Glomerular visceral epithelial cell (primary cell): ENCODE measurements around the gene ADAMTS15.

Experiments used
- DNase-seq: peaks from one replicate; pipeline ENCODE4 v3.0.0-alpha.2; 2016; ENCODE audit errors: extremely low spot score

Gene ADAMTS15

GRCh38 chr11:130418756-130419155 lies 29.7 kb upstream of the ADAMTS15 start:
- DNase-seq = no peak

DNA sequence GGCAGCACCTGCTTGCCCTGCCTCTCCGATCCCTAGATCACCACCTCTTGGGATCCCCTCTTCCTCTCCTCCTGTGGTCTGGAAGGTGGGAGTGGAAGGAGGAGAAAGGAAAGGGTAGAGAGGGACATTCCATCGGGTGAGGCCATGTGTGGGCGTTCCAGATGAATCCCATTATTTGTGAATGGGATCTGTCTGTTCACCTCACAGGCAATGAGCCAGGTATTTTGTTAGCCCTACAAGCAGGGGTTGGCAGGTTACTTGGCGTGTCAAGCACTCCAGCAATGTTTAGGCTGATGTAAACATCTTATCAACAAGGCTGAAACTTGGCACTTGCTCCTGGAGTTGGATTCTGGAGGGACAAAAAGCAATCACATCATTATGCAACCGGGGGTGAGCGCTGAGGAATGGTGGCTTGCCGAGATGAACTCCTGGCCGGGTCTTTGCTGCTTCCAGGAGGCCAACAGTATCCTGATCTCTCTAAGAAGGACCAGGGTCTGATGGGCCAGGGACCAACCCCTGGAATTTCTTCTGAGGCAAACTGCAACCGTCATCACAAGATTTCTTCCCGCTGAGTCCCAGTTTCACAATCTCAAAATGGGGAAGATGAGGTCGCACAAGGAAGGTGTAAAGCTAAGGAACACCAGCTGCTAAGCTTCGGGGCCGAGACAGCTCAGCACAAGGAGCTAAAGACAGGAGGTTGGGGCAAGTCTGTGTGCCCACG lies 27.8 kb upstream of the ADAMTS15 start:
- DNase-seq = no peak

DNA sequence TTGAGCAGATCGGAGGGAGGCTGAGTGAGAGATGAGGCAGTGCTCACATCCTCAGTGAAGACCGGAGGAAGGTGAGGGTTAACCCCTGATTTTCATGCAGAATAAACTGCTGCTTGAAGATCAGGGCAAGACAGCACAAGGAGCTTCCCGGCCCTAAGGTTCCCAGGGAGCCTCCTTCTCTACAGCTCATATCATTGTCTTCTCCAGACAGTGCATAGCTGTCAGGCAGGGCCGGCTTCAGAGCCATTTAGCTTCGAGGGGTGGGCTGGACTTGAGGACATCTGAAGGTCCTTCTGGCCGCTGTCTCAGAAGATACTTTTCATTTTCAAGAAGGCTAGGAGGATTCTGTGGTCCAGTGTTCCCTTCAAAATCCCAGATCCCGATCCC lies 27.3 kb upstream of the ADAMTS15 start:
- no peak for DNase-seq

GRCh38 chr11:130421697-130422096 lies 26.7 kb upstream of the ADAMTS15 start:
- DNase-seq = no peak

DNA sequence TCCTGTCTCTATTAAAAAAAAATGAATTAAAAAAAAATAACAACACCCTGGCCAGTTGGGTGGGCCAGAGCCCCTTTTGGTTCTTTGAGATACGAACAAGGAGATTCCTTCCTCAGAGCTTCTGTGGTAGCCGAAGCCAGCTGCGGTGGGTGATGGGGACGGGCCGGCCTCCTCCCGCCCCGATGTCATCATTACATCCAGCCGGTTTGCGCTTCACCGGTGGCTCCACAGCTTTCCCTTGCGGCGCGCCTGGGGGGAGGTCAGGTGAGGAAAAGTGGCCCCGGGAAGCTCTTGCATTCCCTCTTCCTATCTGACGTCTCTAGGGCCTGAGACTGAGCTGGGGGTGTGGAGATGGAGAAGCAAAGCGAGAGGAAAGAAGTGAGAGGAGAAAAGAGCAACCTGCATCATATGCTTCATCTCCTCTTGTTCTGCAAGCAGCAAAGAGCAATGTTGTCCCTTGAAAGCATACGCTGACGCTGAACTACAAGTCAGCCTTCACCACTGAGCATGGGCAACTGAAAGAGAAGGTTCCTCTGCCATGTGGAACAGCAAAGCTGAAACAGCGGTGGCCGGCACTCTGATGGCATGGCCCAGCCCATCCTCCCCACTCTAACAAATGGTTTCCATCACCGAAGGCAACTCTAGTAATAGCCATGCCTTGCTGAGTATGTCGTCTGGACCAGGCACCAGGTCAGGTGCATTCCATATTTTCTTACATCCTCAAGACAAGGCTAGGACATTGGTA lies 26.0 kb upstream of the ADAMTS15 start:
- DNase-seq = no peak

DNA sequence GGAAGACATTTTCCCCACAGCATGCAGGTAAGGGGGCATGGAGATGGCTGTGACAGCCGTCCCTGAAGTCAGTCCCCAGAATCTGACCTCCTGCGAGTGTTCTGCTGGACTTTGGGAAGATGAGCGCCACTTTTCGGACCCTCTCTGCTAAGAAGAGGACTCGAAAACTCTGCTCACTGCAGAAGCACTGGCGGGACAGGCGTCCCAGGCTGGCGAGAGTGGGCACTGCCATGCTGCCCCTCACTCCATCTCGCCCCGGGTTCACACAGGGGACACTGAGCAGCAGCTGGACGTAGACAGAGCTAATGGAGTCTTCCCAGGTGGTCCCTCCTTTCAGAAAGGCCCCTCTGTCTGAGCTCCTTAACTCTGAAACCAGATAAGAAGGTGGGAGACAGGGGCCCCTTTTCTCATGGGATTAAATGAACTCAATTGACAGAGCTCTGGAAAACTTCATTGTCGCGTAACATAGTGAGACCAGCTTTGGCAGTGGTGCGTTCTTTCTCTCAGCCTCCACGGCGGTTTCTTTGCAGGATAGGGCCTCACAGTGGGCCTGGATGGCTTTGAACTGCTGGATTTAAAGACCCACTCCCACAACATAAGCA lies 24.8 kb upstream of the ADAMTS15 start:
- no peak for DNase-seq

DNA sequence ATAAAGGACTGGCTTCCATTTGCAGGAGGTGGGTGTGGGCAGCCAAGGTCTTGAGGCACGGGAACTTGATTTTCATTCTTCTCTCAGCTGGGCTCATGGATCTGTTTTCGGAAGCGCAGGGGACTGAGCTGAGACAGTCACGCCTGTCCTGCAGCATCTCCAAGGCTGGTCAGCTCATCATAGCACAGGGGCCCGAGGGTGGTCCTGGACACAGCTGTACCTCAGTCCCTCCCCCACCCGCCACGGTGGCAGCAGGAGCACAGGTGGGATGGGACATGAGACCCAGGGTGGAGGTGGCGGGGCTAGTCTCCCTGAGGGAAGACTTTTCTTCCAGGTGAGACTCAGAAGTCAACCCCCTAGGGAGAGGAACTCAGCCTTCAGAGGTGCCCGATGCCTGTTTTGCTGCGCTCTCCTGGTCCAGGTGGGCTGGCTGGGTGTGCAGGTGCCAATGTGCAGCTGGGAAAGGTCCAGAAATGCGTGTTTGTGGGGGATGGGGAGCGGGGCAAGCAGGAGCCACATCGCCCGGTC lies 23.8 kb upstream of the ADAMTS15 start:
- DNase-seq = no peak

DNA sequence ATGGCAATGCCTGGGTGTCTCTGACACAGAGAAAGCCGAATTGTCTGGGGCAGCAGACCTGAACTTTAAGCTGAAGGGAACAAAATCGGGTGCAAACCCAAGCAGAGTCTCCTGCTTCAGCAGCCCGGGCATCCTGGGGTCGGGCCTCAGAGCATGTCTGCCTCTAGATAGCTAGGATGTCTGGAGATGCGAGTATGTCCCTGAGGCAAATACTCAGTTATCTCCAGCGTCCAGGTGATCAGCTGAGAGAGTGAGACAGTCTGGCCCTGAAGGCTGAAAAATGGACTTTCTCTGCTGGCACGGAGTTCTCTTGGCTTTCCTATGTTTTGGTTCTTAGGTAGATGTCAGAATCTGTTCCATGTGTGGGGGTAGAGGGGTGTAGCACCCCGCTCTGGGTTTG lies 23.3 kb upstream of the ADAMTS15 start:
- no peak for DNase-seq

- DNase-seq = no peak
Observed at GRCh38 chr11:130426223-130426836, 22.1 kb upstream of the ADAMTS15 start.

GRCh38 chr11:130426837-130427341 lies 21.6 kb upstream of the ADAMTS15 start:
- DNase-seq = no peak

DNA sequence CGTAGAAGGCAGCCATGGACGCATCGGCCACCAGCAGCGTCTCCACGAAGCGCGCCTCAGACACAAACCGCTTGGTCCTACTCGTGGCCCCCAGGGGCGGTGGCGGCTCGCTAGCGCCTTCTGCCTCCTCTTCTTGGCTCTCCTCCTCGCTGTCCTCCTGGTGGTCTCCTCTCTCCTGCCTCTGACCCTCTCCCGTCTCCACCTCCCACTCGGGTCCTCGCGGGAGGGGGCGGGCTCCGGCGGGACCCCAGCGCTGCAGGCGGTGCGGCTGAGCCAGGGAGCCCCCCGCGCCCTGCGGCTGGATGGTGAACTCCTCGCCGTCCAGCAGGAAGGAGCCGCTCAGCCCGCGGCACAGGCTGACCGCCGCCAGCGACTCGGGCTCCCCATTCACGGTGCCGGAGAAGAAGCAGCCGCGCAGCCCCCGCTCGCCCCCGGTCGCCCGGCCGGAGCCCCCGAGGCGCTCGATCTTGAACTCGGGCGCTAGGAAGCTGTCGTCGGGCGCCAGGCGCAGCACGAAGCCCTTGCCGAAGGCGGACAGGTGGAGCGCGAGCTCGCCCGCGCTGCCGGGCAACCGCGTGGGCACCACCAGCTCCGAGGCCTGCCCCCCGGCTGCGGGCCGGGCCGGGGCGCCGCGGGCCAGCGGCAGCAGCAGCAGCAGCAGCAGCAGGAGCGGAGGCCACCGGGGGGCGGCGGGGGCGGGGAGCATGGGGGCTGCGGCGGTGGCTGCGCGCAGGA lies 20.7 kb upstream of the ADAMTS15 start:
- DNase-seq = no peak

GRCh38 chr11:130428316-130429119 lies 19.9 kb upstream of the ADAMTS15 start, which contains the start of gene ADAMTS8:
ADAMTS8 (minus strand) TSS chr11:130428609; CDS start chr11:130428286, 323 bp downstream.
- DNase-seq = no peak

- DNase-seq = no peak
Observed at GRCh38 chr11:130429120-130429681, 19.2 kb upstream of the ADAMTS15 start.

- DNase-seq = no peak
Observed at GRCh38 chr11:130429983-130430382, 18.5 kb upstream of the ADAMTS15 start.

- peak; percentile 64 for DNase-seq
Observed at GRCh38 chr11:130431331-130431773, 17.1 kb upstream of the ADAMTS15 start.

GRCh38 chr11:130431801-130432200 lies 16.6 kb upstream of the ADAMTS15 start:
- no peak for DNase-seq

- no peak for DNase-seq
Observed at GRCh38 chr11:130433357-130433756, 15.1 kb upstream of the ADAMTS15 start.

GRCh38 chr11:130434521-130435223 lies 13.8 kb upstream of the ADAMTS15 start:
- peak; percentile 77 for DNase-seq

DNA sequence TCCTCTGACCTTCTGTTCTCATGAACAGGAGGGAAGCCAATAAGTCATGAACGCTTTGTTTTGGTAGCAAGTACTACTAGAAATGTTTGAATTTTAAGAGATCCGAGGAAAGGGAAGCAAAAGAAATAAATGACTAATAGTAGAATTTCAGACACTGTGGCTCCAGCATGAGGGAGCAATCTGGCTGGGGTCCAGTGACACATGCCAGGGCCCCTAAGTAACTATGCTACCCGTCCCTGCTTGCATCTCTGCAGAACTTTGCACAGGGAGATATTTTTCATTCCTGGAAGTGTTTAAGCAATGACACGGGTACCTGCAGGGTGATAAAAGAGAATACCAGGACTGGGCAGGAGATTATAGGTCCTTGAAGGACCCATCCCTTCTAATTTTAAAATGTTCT lies 12.8 kb upstream of the ADAMTS15 start:
- DNase-seq = peak; percentile 26
